GM23248 (cell line): ENCODE data around the gene ITIH4. TPM values are rescaled to one million over a fixed set of nuclear protein-coding genes. Genes with fewer than 3 reads are reported as not detected.

Experiments
- DNase-seq: peaks from one replicate; pipeline ENCODE4 v3.0.0-alpha.2; 2015
- H2AFZ ChIP-seq: fragments of 200-600 bp; sonication (generic); 2 replicates; pipeline ENCODE4 v1.6.1; 2016; ENCODE audit warnings: antibody characterized with exemption
- H3F3A ChIP-seq: fragments of 200-600 bp; sonication (generic); 2 replicates; pipeline ENCODE4 v1.6.1; 2016; ENCODE audit warnings: mild to moderate bottlenecking, antibody characterized with exemption, mixed run types; ENCODE audit not compliant: insufficient read depth
- H3K27ac ChIP-seq: fragments of 200-600 bp; sonication (generic); 2 replicates; pipeline ENCODE4 v1.5.1; 2016; ENCODE audit warnings: mild to moderate bottlenecking
- H3K27me3 ChIP-seq: fragments of 200-600 bp; sonication (generic); replicated peaks from 2 replicates; pipeline ENCODE4 v1.6.1; 2016; ENCODE audit warnings: mild to moderate bottlenecking; ENCODE audit not compliant: insufficient read depth
- H3K36me3 ChIP-seq: fragments of 200-600 bp; sonication (generic); 2 replicates; pipeline ENCODE4 v1.6.1; 2016; ENCODE audit warnings: low read depth, mild to moderate bottlenecking
- H3K4me1 ChIP-seq: fragments of 200-600 bp; sonication (generic); 2 replicates; pipeline ENCODE4 v1.6.1; 2016; ENCODE audit warnings: mild to moderate bottlenecking; ENCODE audit not compliant: insufficient read depth
- H3K4me2 ChIP-seq: fragments of 200-600 bp; sonication (generic); one replicate; pipeline ENCODE4 v1.6.1; 2016; ENCODE audit warnings: mild to moderate bottlenecking; ENCODE audit not compliant: unreplicated experiment
- H3K4me3 ChIP-seq: fragments of 200-600 bp; sonication (generic); 2 replicates; pipeline ENCODE4 v1.5.1; 2016; ENCODE audit warnings: mild to moderate bottlenecking
- H3K79me2 ChIP-seq: fragments of 200-600 bp; sonication (generic); 2 replicates; pipeline ENCODE4 v1.6.1; 2016; ENCODE audit warnings: mild to moderate bottlenecking; ENCODE audit not compliant: insufficient read depth
- H3K9ac ChIP-seq: fragments of 200-600 bp; sonication (generic); 2 replicates; pipeline ENCODE4 v1.6.1; 2016; ENCODE audit warnings: mild to moderate bottlenecking
- H3K9me2 ChIP-seq: fragments of 200-600 bp; sonication (generic); 2 replicates; pipeline ENCODE4 v1.6.1; 2016; ENCODE audit warnings: mixed run types, mild to moderate bottlenecking, moderate library complexity; ENCODE audit not compliant: insufficient read depth
- H3K9me3 ChIP-seq: fragments of 200-600 bp; sonication (generic); one replicate; pipeline ENCODE4 v1.6.1; 2017; ENCODE audit warnings: low read depth
- H4K20me1 ChIP-seq: fragments of 200-600 bp; sonication (generic); 2 replicates; pipeline ENCODE4 v1.6.0; 2016; ENCODE audit not compliant: insufficient read depth
- EZH2 ChIP-seq: fragments of 200-600 bp; sonication (generic); IDR thresholded peaks from 2 replicates; pipeline ENCODE4 v1.6.1; 2018; ENCODE audit warnings: antibody characterized with exemption, mild to moderate bottlenecking; ENCODE audit not compliant: insufficient read depth, poor library complexity, severe bottlenecking
- EZH2phosphoT487 ChIP-seq: fragments of 200-600 bp; sonication (generic); IDR thresholded peaks from 2 replicates; pipeline ENCODE4 v1.6.1; 2018; ENCODE audit warnings: antibody characterized with exemption, moderate library complexity, mild to moderate bottlenecking, low read depth; ENCODE audit not compliant: insufficient read depth
- WGBS, 2 experiments: methylation state at CpG; one replicate each; pipeline ENCODE4 v1.1.6; 2015 to 2017; ENCODE audit warnings: low lambda C conversion rate in 2 of 2, low coverage in 1 of 2; ENCODE audit errors: missing lambda C conversion rate in 2 of 2; 5-methylcytosine and 5-hydroxymethylcytosine counted together
- in situ Hi-C: fragments of 300-500 bp; cut with MboI; formaldehyde crosslinking; loops from 2 replicates; pipeline ENCODE4 v1.15.0; 2020
- polyA plus RNA-seq: library from polyadenylated mRNA; unstranded; fragments of >200 nt; fragmentation: Nextera tagmentation; extraction: Ambion mirVana; gene quantifications from 2 replicates; pipeline ENCODE4 v1.2.1, GENCODE V29; 2016
- total RNA-seq: library from RNA; depleted of rRNA; stranded (reverse); fragments of >200 nt; shearing (Covaris generic); gene quantifications from 2 replicates; pipeline ENCODE4 v1.2.3, GENCODE V29; 2014

ITIH4 gene
- total and polyA plus RNA-seq, 2 experiments from 2014 or later, result 0.11 TPM; not detected in 1

DNA sequence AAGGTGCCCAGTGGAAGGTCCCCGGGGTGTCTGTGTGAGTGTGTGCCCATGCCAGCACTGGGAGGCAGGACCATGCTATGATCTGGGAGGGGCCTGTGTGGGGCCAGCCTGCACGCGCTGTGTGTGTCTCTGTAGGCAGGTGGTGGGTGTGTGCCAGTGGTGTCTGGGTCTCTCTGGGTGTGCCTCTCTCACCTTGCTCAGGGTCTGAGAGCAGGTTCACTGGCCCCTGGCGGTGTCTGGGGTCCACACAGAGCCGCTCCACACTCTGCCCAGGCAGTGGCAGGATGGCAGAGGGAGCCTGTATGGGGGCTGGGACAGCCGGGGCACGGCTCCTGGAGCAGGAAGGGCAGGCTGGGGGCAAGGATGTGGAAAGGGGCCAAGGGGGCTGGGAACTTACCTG lies 12.6 kb downstream of the ITIH4 start:
- no peaks in the 10 kb centered on the region for H3K36me3 ChIP-seq
- H3K9me2 ChIP-seq, result no peaks in the 10 kb centered on the region
- no peaks in the 10 kb centered on the region for H3K79me2 ChIP-seq
- no peak overlapping the region for H2AFZ ChIP-seq
- no peak overlapping the region for H3K4me2 ChIP-seq
- 88 to 91% methylated on average over 7 of the region's 7 CpGs for WGBS, 2 experiments
- no peak for TF ChIP-seq EZH2
- TF ChIP-seq EZH2phosphoT487, result no peak
- H3K27me3 ChIP-seq, result no peaks in the 10 kb centered on the region
- DNase-seq, result no peak
- no peaks in the 10 kb centered on the region for H3K9me3 ChIP-seq
- no peak overlapping the region for H3K27ac ChIP-seq
- H3F3A ChIP-seq, result no peaks in the 10 kb centered on the region
- no peaks in the 10 kb centered on the region for H4K20me1 ChIP-seq
- no peaks in the 10 kb centered on the region for H3K4me1 ChIP-seq
- H3K9ac ChIP-seq, result no peak overlapping the region
- no peak overlapping the region for H3K4me3 ChIP-seq
- in situ Hi-C loops, result no loop called here

DNA sequence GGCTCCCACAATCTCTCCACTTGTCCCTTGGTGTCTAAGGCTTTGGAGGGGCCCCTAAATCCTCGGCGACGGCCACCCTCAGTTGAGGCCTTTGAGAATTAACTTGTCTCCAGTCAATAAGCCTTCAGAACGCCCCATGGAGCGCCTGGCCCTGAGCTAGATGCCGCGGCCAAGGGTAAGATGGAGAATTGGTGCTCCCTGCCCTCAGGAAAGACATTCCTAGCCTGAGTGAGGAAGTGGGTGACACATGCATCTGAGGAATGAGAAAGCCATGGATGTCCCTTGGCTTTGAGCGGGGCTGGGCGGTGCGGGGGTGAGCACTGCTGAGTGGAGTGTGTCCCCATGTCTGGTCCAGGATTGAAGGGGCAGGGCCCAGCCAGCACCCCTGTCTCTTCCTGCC lies 13.3 kb downstream of the ITIH4 start:
- no peaks in the 10 kb centered on the region for H3K79me2 ChIP-seq
- H3K36me3 ChIP-seq, result no peaks in the 10 kb centered on the region
- no peak overlapping the region for H3K27ac ChIP-seq
- no peaks in the 10 kb centered on the region for H3K9me3 ChIP-seq
- no peak overlapping the region for H3K4me3 ChIP-seq
- no peaks in the 10 kb centered on the region for H3K9me2 ChIP-seq
- H3K9ac ChIP-seq, result no peak overlapping the region
- no peak for DNase-seq
- H4K20me1 ChIP-seq, result no peaks in the 10 kb centered on the region
- TF ChIP-seq EZH2phosphoT487 (no peak), EZH2 (no peak)
- in situ Hi-C loops, result no loop called here
- H3K27me3 ChIP-seq, result no peaks in the 10 kb centered on the region
- H2AFZ ChIP-seq, result no peak overlapping the region
- H3K4me1 ChIP-seq, result no peaks in the 10 kb centered on the region
- no peaks in the 10 kb centered on the region for H3F3A ChIP-seq
- no peak overlapping the region for H3K4me2 ChIP-seq
- WGBS, 2 experiments, result 92 to 95% methylated on average over 10 of the region's 10 CpGs

DNA sequence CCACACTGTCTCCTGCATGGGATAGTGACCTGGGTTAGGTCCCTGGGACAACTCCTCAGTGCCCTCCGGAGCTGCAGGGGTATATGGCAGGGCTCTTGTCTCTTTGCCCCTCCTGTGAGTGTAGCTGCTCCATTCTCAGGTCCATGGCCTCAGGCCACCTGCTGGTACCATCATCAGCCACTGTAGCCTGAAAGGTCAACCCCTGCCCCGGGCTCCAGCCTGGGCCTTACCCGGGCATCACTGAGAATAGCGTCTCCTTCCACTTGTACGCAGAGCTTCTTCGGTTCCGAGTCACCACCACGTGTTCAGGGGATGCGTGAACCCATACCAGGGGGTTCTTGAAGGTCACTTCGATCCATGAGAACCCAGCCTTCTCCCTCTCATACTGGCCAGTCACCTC lies 13.8 kb downstream of the ITIH4 start:
- Histone ChIP-seq H3K79me2 (no peaks in the 10 kb centered on the region), H3K9me2 (no peaks in the 10 kb centered on the region), H3K4me3 (no peak overlapping the region), H3K27me3 (no peaks in the 10 kb centered on the region), H3K9me3 (no peaks in the 10 kb centered on the region), H4K20me1 (no peaks in the 10 kb centered on the region), H3K9ac (no peak overlapping the region), H3K36me3 (no peaks in the 10 kb centered on the region), H3F3A (no peaks in the 10 kb centered on the region), H2AFZ (no peak overlapping the region), H3K27ac (no peak overlapping the region), H3K4me1 (no peaks in the 10 kb centered on the region), H3K4me2 (no peak overlapping the region)
- in situ Hi-C loops, result no loop called here
- TF ChIP-seq EZH2phosphoT487 (no peak), EZH2 (no peak)
- 91 to 97% methylated on average over 10 of the region's 10 CpGs for WGBS, 2 experiments
- no peak for DNase-seq

DNA sequence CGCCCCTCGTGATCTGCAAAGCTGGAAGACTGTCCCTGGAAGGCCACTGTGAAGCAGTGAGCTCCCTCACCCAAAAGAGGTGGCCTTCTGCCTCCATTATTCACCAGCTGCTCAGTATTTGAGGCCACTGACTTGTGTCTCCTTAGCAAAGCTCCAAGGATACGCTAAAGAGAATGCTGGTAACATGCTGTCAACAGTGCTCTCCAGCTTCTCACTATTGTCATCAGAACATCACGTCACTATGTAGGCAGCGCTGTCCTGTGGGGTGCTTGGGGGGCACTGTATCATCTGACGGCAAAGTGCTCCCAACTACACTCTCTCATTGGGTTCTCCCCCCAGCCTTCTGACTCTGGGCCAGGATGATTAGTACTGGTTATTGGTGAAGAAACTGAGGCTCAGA lies 14.3 kb downstream of the ITIH4 start:
- H3K79me2 ChIP-seq, result no peaks in the 10 kb centered on the region
- no peak for DNase-seq
- no peaks in the 10 kb centered on the region for H3F3A ChIP-seq
- H3K4me1 ChIP-seq, result no peaks in the 10 kb centered on the region
- TF ChIP-seq EZH2phosphoT487 (no peak), EZH2 (no peak)
- no peaks in the 10 kb centered on the region for H3K27me3 ChIP-seq
- no peak overlapping the region for H2AFZ ChIP-seq
- no peak overlapping the region for H3K9ac ChIP-seq
- H3K4me3 ChIP-seq, result no peak overlapping the region
- no peak overlapping the region for H3K27ac ChIP-seq
- no peak overlapping the region for H3K4me2 ChIP-seq
- no peaks in the 10 kb centered on the region for H4K20me1 ChIP-seq
- H3K36me3 ChIP-seq, result no peaks in the 10 kb centered on the region
- in situ Hi-C loops, result no loop called here
- WGBS, 2 experiments, result 75 to 82% methylated on average over 6 of the region's 6 CpGs
- H3K9me2 ChIP-seq, result no peaks in the 10 kb centered on the region
- H3K9me3 ChIP-seq, result no peaks in the 10 kb centered on the region

DNA sequence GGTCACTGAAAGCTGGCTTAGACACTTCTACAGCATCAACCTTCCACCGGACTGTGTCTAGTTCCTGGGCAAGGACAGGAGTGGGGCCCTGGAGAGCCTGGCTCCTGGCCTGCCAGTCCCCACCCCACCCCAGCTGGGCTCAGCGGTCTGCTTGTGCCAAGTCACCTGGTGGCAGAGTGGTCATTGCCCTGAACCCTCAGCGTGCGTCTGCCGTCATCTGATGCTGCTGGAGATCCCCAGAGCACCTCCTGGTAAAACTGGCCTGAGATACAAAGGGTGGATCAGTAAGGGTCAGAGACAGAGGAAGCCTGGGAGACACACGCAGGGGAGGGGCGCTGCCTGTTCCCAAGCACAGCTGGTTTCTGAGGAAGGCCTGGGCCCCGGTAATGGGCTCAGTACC lies 16.7 kb downstream of the ITIH4 start:
- in situ Hi-C loops, result no loop called here
- H3K9me2 ChIP-seq, result no peaks in the 10 kb centered on the region
- 71% methylated on average over 8 of the region's 8 CpGs for WGBS, 2 experiments
- no peak for DNase-seq
- no peaks in the 10 kb centered on the region for H3F3A ChIP-seq
- no peak overlapping the region for H3K4me3 ChIP-seq
- no peaks in the 10 kb centered on the region for H3K27me3 ChIP-seq
- TF ChIP-seq EZH2phosphoT487 (no peak), EZH2 (no peak)
- H2AFZ ChIP-seq, result no peak overlapping the region
- H3K9me3 ChIP-seq, result no peaks in the 10 kb centered on the region
- H3K27ac ChIP-seq, result no peak overlapping the region
- no peaks in the 10 kb centered on the region for H4K20me1 ChIP-seq
- H3K36me3 ChIP-seq, result no peaks in the 10 kb centered on the region
- no peak overlapping the region for H3K4me2 ChIP-seq
- H3K4me1 ChIP-seq, result no peaks in the 10 kb centered on the region
- no peak overlapping the region for H3K9ac ChIP-seq
- no peaks in the 10 kb centered on the region for H3K79me2 ChIP-seq
